T-cell (primary cell): Measurements from ENCODE around the gene QKI. TPM values are rescaled to one million over a fixed set of nuclear protein-coding genes. Genes with fewer than 3 reads are reported as not detected.
"Not testable (repeated sequence)": the region's sequence is repeated elsewhere in the genome, so short reads cannot be mapped to it uniquely, and the experiment has no call there.

Source experiments
- ATAC-seq, 4 experiments: fragments of 200-7000 bp in 3 of 4; fragments of 150-1000 bp in 1 of 4; cut with Tn5 transposase; replicated peaks in 1 of 4; 1 replicate in 3 of 4; 2 replicates in 1 of 4; pipeline ENCODE4 v1.10.0; 2021; ENCODE audit warnings: moderate library complexity in 3 of 4, mild to moderate bottlenecking in 2 of 4, moderate number of reproducible peaks in 1 of 4
- CTCF ChIA-PET, 2 donors: fragments of 300-600 bp; sonication (Branson Sonifier 250); formaldehyde crosslinking; loops; one replicate each; lab custom pipeline; 2022; ENCODE audit warnings: antibody characterized with exemption in 2 of 2; lab: Charles Lee
- POLR2A ChIA-PET, 2 donors: fragments of 300-600 bp; sonication (Branson Sonifier 250); formaldehyde crosslinking; loops; one replicate each; lab custom pipeline; 2022; ENCODE audit warnings: antibody characterized with exemption in 2 of 2; lab: Charles Lee
- DNase-seq, 35 experiments: peaks; one replicate each; pipeline versions ENCODE4 v3.0.0 to v3.0.0-alpha.2; 2013 to 2023
- H3K27ac ChIP-seq: one replicate; pipeline ENCODE4 v1.5.1; 2013; ENCODE audit warnings: low read length
- H3K27me3 ChIP-seq, 2 experiments: replicated peaks in 1 of 2; 1 replicate in 1 of 2; 2 replicates in 1 of 2; pipeline versions ENCODE4 v1.6.1 to v1.7.0; 2013; ENCODE audit warnings: low read length in 1 of 2, mixed read lengths in 1 of 2; ENCODE audit not compliant: control insufficient read depth in 2 of 2, insufficient read depth in 2 of 2; ENCODE audit errors: extremely low read depth in 1 of 2
- H3K36me3 ChIP-seq, 2 donors: 1 replicate in 1 of 2; 2 replicates in 1 of 2; pipeline versions ENCODE4 v1.6.1 to v1.7.0; 2013; ENCODE audit warnings: low read length in 1 of 2; ENCODE audit not compliant: control insufficient read depth in 2 of 2, insufficient read depth in 1 of 2; ENCODE audit errors: extremely low read depth in 1 of 2
- H3K4me1 ChIP-seq, 2 experiments: 1 replicate in 1 of 2; 2 replicates in 1 of 2; pipeline versions ENCODE4 v1.6.1 to v1.7.0; 2013; ENCODE audit warnings: low read length in 2 of 2, mixed read lengths in 1 of 2; ENCODE audit not compliant: insufficient read depth in 2 of 2, control insufficient read depth in 1 of 2; ENCODE audit errors: extremely low read depth in 1 of 2
- H3K4me3 ChIP-seq, 2 donors: 1 replicate in 1 of 2; 2 replicates in 1 of 2; pipeline versions ENCODE4 v1.5.1 to v1.7.0; 2013; ENCODE audit warnings: mild to moderate bottlenecking in 2 of 2, low read length in 1 of 2, moderate library complexity in 1 of 2; ENCODE audit not compliant: control insufficient read depth in 1 of 2; ENCODE audit errors: extremely low read depth in 1 of 2
- H3K9me3 ChIP-seq: 2 replicates; pipeline ENCODE4 v1.7.0; 2013
- H3K27ac Mint-ChIP-seq, 2 donors: one replicate each; pipeline ENCODE4 v1.8.0; 2020 to 2021; ENCODE audit warnings: mild to moderate bottlenecking in 2 of 2, mixed read lengths in 2 of 2
- H3K27me3 Mint-ChIP-seq, 2 donors: one replicate each; pipeline ENCODE4 v1.8.0; 2021 to 2022; ENCODE audit warnings: mixed read lengths in 2 of 2
- H3K36me3 Mint-ChIP-seq: one replicate; pipeline ENCODE4 v1.8.0; 2021; ENCODE audit warnings: mixed read lengths
- H3K4me1 Mint-ChIP-seq, 3 donors: one replicate each; pipeline ENCODE4 v1.8.0; 2020 to 2022; ENCODE audit warnings: mixed read lengths in 3 of 3, mild to moderate bottlenecking in 1 of 3
- H3K4me3 Mint-ChIP-seq, 3 donors: one replicate each; pipeline ENCODE4 v1.8.0; 2020 to 2022; ENCODE audit warnings: mild to moderate bottlenecking in 3 of 3, mixed read lengths in 3 of 3, moderate library complexity in 3 of 3
- H3K9me3 Mint-ChIP-seq, 3 donors: one replicate each; pipeline ENCODE4 v1.8.0; 2020 to 2022; ENCODE audit warnings: mixed read lengths in 3 of 3
- WGBS: methylation state at CpG from one replicate; pipeline ENCODE4 v1.1.5; 2013; ENCODE audit warnings: missing lambda C conversion rate; ENCODE audit not compliant: insufficient coverage; 5-methylcytosine and 5-hydroxymethylcytosine counted together
- total RNA-seq, 35 experiments: library from RNA in 6 of 35; stranded (reverse) in 6 of 35; fragments of 120-200 nt in 1 of 35; gene quantifications; one replicate each; pipeline versions ENCODE4 v1.2.1 to v1.2.4 and lab custom pipeline; 2013 to 2026

QKI gene
- total RNA-seq, 5 donors from 2014 or later (not counting 1 experiment from before 2014, with no cell fraction given): 50.2 to 84.3 (median 52.2) TPM

DNA sequence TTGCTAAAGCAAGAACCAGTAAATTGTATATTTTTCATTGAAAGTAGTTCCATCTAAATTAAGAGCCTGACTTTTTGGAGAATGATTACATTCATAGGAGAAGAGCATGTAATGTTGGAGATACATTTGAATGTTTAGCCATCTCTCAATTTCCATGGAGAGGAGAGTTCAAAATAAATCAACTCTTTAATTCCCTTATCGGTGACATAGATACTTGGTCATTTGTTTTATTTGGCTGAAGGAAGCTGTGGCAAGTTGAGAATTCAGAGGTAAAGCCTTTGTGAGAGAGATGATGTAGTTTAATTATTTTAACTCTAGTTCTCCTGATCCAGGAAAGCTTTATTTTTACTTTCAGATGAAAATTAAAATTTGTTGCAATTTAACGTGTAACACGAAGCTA is 22.3 kb downstream of the QKI start:
- peaks cover 63 to 76% (median 63%) of the 10 kb centered on the region in 3 donors for H3K4me1 Mint-ChIP-seq
- Histone ChIP-seq H3K36me3 (no peaks in the 10 kb centered on the region), H3K9me3 (no peaks in the 10 kb centered on the region), H3K27me3 (no peaks in the 10 kb centered on the region), H3K4me1 (peaks cover 2 to 9% of the 10 kb centered on the region in 2 experiments), H3K4me3 (no peak overlapping the region), H3K27ac (no peak overlapping the region)
- no peak for ATAC-seq
- WGBS: no CpG with 5 or more reads among the region's 3 CpGs
- no peaks in the 10 kb centered on the region for H3K27me3 Mint-ChIP-seq
- no peak overlapping the region for H3K4me3 Mint-ChIP-seq
- no peaks in the 10 kb centered on the region for H3K9me3 Mint-ChIP-seq
- no peaks in the 10 kb centered on the region for H3K36me3 Mint-ChIP-seq
- no peak overlapping the region for H3K27ac Mint-ChIP-seq
- no peak for DNase-seq
- ChIA-PET POLR2A (interaction anchor here in 1 of 2 donors (0.7 kb wide), 1 partner anchor 28 kb away, joined by 3 read pairs; no protein-coding TSS in a partner anchor), CTCF (interaction anchor here in 1 of 2 donors (0.8 to 1.1 kb wide), 2 partner anchors 17 to 117 kb away, joined by 3 to 4 read pairs; no protein-coding TSS in a partner anchor)

DNA sequence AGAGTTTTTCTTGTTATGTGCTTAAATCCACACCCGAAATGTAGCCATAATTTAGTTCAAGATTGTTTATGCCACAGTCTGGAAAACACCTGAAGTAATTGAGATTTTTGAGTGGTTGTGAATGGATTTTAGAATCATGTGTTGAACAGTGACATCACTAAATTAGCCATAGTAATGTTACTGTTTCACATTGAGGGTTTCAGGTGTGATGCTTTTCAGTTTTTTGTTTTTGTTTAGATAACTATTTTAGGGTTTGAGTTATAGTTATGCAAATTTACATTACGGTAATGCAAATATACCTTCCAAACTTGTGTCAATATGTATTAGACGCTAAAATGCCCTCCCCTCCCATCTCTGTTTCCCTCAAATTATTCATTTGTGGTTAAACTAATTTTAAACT is 22.9 kb downstream of the QKI start:
- Histone ChIP-seq H3K4me1 (peaks cover 4 to 9% of the 10 kb centered on the region in 2 experiments), H3K4me3 (no peak overlapping the region), H3K9me3 (no peaks in the 10 kb centered on the region), H3K27me3 (no peaks in the 10 kb centered on the region), H3K36me3 (no peaks in the 10 kb centered on the region), H3K27ac (no peak overlapping the region)
- ChIA-PET CTCF (interaction anchor here (0.8 to 1.1 kb wide), 3 partner anchors 18 to 117 kb away, joined by 3 to 4 read pairs (median 3); no protein-coding TSS in a partner anchor), POLR2A (interaction anchor here (0.7 to 0.9 kb wide), 2 partner anchors 13 to 28 kb away, joined by 3 read pairs; no protein-coding TSS in a partner anchor)
- no peaks in the 10 kb centered on the region for H3K36me3 Mint-ChIP-seq
- H3K27ac Mint-ChIP-seq: no peak overlapping the region
- ATAC-seq (peak in 1 of 4 experiments; percentile 32), DNase-seq (no peak)
- H3K27me3 Mint-ChIP-seq: no peaks in the 10 kb centered on the region
- WGBS: 100% methylated on average over 1 of the region's 3 CpGs
- peaks cover 63 to 75% (median 64%) of the 10 kb centered on the region in 3 donors for H3K4me1 Mint-ChIP-seq
- H3K9me3 Mint-ChIP-seq: no peaks in the 10 kb centered on the region
- peak overlapping the region in 1 of 3 donors; percentile 10 for H3K4me3 Mint-ChIP-seq

DNA sequence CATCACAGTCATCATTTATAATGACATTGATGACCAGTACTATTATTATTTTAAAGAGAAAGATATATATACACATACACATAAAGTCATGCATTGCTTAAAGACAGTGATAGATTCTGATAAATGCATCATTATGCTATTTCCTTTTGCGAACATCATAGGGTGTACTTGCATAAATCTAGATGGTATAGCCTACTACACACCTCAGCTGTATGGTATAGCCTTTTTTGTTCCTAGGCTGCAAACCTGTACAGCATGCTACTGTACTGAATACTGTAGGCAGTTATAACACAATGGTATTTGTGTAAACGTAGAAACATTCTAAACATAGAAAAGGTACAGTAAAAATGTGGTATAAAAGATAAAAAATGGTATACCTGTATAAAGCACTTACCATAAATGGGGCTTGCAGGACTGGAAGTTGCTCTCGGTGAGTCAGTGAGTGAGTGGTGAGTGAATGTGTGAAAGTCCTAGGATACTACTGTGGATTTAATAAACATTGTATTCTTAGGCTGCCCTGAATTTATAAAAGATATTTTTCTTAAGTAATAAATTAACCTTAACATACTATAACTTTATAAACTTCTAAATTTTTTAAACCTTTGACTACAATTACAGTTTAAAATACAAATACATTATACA is 23.9 kb downstream of the QKI start:
- Mint-ChIP-seq H3K4me1 (peaks cover 61 to 74% (median 61%) of the 10 kb centered on the region in 3 donors), H3K36me3 (no peaks in the 10 kb centered on the region), H3K27me3 (no peaks in the 10 kb centered on the region), H3K4me3 (peak overlapping the region in 1 of 3 donors; percentile 10), H3K27ac (no peak overlapping the region), H3K9me3 (no peaks in the 10 kb centered on the region)
- no peak for DNase-seq
- H3K27me3 ChIP-seq: no peaks in the 10 kb centered on the region
- POLR2A ChIA-PET: interaction anchor here in 1 of 2 donors (0.9 kb wide), 1 partner anchor 12 kb away, joined by 3 read pairs; no protein-coding TSS in a partner anchor
- CTCF ChIA-PET: interaction anchor here (0.6 to 1.0 kb wide), 2 partner anchors 115 to 132 kb away, joined by 3 to 5 read pairs; no protein-coding TSS in a partner anchor
- no peaks in the 10 kb centered on the region for H3K36me3 ChIP-seq
- ATAC-seq: no peak
- no CpG with 5 or more reads among the region's 3 CpGs for WGBS
- H3K27ac ChIP-seq: no peak overlapping the region
- H3K4me3 ChIP-seq: no peak overlapping the region
- peaks cover 4 to 9% of the 10 kb centered on the region in 2 experiments for H3K4me1 ChIP-seq
- no peaks in the 10 kb centered on the region for H3K9me3 ChIP-seq

DNA sequence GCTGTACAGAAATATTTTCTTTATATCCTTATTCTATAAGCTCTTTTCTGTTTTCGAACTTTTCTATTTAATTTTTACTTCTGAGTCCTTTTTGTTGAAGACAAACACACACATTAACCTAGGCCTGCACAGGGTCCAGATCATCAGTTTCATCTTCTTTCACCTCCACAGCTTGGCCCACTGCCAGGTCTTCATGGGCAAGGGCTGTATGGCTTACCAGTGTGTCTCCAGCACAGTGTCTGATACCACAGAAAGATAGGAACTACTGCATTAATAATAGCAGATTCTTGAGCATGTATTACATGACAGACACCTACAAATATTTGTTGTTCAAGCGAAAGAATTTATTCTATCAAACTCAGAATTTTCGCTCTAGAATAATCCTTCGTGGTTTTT is 24.4 kb downstream of the QKI start:
- H3K36me3 Mint-ChIP-seq: no peaks in the 10 kb centered on the region
- no peaks in the 10 kb centered on the region for H3K27me3 Mint-ChIP-seq
- H3K4me1 Mint-ChIP-seq: peaks cover 63 to 75% (median 63%) of the 10 kb centered on the region in 3 donors
- no peaks in the 10 kb centered on the region for H3K9me3 Mint-ChIP-seq
- H3K9me3 ChIP-seq: no peaks in the 10 kb centered on the region
- peak in 25 of 35 experiments; percentile 4 to 53 (median 23) for DNase-seq
- no peaks in the 10 kb centered on the region for H3K36me3 ChIP-seq
- CTCF ChIA-PET: interaction anchor here in 1 of 2 donors (0.6 to 0.7 kb wide), 2 partner anchors 24 to 132 kb away, joined by 3 to 5 read pairs; no protein-coding TSS in a partner anchor
- peak in 1 of 4 experiments; percentile 32 for ATAC-seq
- POLR2A ChIA-PET: no interaction called here
- no peak overlapping the region for H3K27ac Mint-ChIP-seq
- H3K4me3 Mint-ChIP-seq: no peak overlapping the region
- peaks cover 4 to 9% of the 10 kb centered on the region in 2 experiments for H3K4me1 ChIP-seq
- 80% methylated on average over 1 of the region's 4 CpGs for WGBS
- no peak overlapping the region for H3K27ac ChIP-seq
- no peak overlapping the region for H3K4me3 ChIP-seq
- H3K27me3 ChIP-seq: no peaks in the 10 kb centered on the region

DNA sequence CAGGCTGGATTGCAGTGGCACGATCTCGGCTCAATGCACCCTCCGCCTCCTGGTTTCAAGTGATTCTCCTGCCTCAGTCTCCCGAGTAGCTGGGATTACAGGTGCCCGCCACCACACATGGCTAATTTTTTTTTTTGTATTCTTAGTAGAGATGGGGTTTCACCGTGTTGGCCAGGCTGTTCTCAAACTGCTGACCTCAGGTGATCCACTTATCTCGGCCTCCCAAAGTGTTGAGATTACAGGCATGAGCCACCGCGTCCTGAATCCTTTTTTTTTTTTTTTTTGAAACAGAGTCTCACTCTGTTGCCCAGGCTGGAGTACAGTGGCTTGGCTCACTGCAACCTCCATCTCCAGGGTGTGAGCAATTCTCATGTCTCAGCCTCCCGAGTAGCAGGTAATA is 24.9 kb downstream of the QKI start:
- peaks cover 64 to 75% (median 65%) of the 10 kb centered on the region in 3 donors for H3K4me1 Mint-ChIP-seq
- H3K9me3 Mint-ChIP-seq, H3K27me3 Mint-ChIP-seq, DNase-seq, H3K27me3 ChIP-seq, H3K4me3 ChIP-seq, H3K27ac Mint-ChIP-seq, H3K4me3 Mint-ChIP-seq, POLR2A ChIA-PET, H3K36me3 Mint-ChIP-seq, H3K36me3 ChIP-seq, H3K4me1 ChIP-seq, H3K9me3 ChIP-seq, ATAC-seq, H3K27ac ChIP-seq: not testable (repeated sequence)
- CTCF ChIA-PET: interaction anchor here in 1 of 2 donors (0.7 kb wide), 1 partner anchor 24 kb away, joined by 3 read pairs; no protein-coding TSS in a partner anchor
- 95% methylated on average over 4 of the region's 10 CpGs for whole genome bisulfite sequencing

DNA sequence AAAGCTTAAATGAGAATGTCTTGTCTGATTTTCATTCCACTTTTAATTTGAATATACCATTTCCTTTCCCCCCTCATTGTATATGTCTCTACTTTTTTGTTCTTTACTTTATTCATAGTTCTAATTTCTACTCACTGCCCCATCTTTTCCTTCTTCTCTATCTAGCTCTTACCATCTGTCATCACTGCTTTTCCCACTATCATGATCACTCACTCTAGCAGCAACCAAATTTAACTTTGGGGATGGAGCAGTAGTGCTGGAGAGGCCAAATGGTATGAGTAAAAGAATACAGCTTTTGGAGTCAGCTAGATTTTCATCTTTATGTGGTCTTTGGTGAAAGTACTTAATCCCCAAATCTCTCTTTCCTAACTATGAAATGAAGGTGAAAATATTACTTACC is 25.5 kb downstream of the QKI start:
- no peak overlapping the region for H3K4me3 Mint-ChIP-seq
- ATAC-seq (no peak), DNase-seq (no peak)
- H3K9me3 Mint-ChIP-seq: no peaks in the 10 kb centered on the region
- Histone ChIP-seq H3K4me1 (peaks cover 4 to 9% of the 10 kb centered on the region in 2 experiments), H3K4me3 (no peak overlapping the region), H3K27me3 (no peaks in the 10 kb centered on the region), H3K36me3 (no peaks in the 10 kb centered on the region), H3K27ac (no peak overlapping the region), H3K9me3 (no peaks in the 10 kb centered on the region)
- H3K36me3 Mint-ChIP-seq: no peaks in the 10 kb centered on the region
- ChIA-PET POLR2A (interaction anchor here in 1 of 2 donors (1.0 kb wide), 1 partner anchor 22 kb away, joined by 3 read pairs; no protein-coding TSS in a partner anchor), CTCF (interaction anchor here in 1 of 2 donors (0.6 kb wide), 1 partner anchor 12 kb away, joined by 3 read pairs; no protein-coding TSS in a partner anchor)
- H3K27me3 Mint-ChIP-seq: no peaks in the 10 kb centered on the region
- H3K27ac Mint-ChIP-seq: no peak overlapping the region
- H3K4me1 Mint-ChIP-seq: peaks cover 63 to 73% (median 64%) of the 10 kb centered on the region in 3 donors
